ENCODE measurements around the gene DPYSL5.

GRCh38 chr2:26899500-26900164, 51.7 kb downstream of the DPYSL5 start:
- no peak for TF ChIP-seq CTCF (IDR thresholded peaks at IDR 0.05; ENCODE audit: borderline replicate concordance, extremely low read depth, low read length, poor library complexity, severe bottlenecking)
- TF ChIP-seq EZH2 (IDR thresholded peaks at IDR 0.05; ENCODE audit: borderline replicate concordance, low read depth, low read length, severe bottlenecking) = no peak

Measured in DND-41 (cell line).